ENCODE measurements around the gene ITSN2.
A peak's percentile ranks its signal among the peaks of the same experiment; 100 is the strongest.

ITSN2 gene

DNA sequence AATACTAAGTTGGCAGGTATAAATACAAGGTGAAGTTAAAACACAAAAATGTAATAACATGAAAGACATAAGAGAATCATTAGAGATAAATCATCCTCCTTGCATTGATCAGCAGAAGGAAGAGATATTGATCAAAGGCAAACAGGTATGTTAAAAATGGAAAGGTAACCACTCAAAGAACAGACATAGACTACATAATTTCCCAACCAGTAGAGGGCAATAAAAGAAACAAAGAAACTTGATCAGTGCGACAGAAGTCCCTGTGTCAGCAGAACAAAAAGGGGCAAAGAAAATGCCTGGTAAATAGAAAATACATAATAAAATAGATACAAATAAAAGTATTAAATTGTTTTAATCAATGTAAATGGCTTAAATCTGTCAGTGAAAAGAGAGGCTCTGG, 131.9 kb downstream of the ITSN2 start:
- Histone ChIP-seq H3K9ac (no peak overlapping the region), H4K20me1 (ENCODE audit: insufficient read depth) (no peaks in the 10 kb centered on the region), H3K27me3 (ENCODE audit: insufficient read depth, low read depth) (no peaks in the 10 kb centered on the region), H2AFZ (ENCODE audit: low read depth) (no peak overlapping the region), H3K27ac (no peak overlapping the region), H3K4me1 (ENCODE audit: low read depth, poor library complexity, severe bottlenecking) (peaks cover 6% of the 10 kb centered on the region), H3K79me2 (ENCODE audit: insufficient read depth, low read depth) (no peaks in the 10 kb centered on the region), H3K4me3 (IDR thresholded peaks at IDR 0.05; ENCODE audit: insufficient read depth, low read depth, low read length) (no peak overlapping the region), H3K4me2 (no peak overlapping the region), H3K36me3 (ENCODE audit: insufficient read depth) (no peaks in the 10 kb centered on the region)
- TF ChIP-seq, protein P1, sequence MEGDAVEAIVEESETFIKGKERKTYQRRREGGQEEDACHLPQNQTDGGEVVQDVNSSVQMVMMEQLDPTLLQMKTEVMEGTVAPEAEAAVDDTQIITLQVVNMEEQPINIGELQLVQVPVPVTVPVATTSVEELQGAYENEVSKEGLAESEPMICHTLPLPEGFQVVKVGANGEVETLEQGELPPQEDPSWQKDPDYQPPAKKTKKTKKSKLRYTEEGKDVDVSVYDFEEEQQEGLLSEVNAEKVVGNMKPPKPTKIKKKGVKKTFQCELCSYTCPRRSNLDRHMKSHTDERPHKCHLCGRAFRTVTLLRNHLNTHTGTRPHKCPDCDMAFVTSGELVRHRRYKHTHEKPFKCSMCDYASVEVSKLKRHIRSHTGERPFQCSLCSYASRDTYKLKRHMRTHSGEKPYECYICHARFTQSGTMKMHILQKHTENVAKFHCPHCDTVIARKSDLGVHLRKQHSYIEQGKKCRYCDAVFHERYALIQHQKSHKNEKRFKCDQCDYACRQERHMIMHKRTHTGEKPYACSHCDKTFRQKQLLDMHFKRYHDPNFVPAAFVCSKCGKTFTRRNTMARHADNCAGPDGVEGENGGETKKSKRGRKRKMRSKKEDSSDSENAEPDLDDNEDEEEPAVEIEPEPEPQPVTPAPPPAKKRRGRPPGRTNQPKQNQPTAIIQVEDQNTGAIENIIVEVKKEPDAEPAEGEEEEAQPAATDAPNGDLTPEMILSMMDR (conservative IDR thresholded peaks at IDR 0.05; ENCODE audit: low read depth, low read length): peak; percentile 59

DNA sequence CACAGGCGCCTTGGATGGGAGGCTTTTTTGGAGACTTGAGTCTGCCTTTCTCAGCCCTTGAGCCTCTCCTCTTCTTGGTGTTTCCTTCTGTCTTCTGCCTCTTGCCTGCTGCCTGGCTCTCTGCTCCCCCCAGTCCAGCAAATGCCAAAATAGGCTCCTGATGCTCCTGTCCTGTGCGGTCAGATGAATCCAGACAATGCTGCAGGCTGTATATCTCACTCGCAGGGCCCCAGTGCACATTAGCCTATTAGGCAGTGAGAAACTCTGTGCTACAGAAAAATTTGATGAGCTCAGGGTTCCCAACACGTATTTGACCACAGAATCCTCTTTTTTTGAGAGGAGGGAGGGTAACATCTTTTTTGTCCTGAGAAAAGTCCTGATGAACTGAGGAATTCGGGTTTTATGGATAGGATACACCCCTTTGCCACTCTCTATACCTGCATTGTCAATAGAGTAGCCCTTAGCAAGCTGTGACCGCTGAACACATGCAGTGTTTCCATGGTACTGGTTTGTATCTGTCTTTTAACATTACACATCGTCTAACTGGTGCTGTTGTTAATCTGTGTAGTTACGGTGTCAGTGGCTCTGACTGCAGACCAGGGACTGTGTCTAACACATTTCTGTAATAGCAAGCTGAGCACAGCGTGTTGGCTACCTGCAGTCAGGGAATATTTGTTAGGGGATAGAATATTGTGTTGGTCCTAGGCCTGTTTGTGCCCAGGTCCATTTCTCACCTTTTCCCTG, 134.7 kb downstream of the ITSN2 start:
- H3K4me3 ChIP-seq (IDR thresholded peaks at IDR 0.05; ENCODE audit: insufficient read depth, low read depth, low read length): no peak overlapping the region
- no peaks in the 10 kb centered on the region for H3K36me3 ChIP-seq (ENCODE audit: insufficient read depth)
- no peak overlapping the region for H2AFZ ChIP-seq (ENCODE audit: low read depth)
- no peak overlapping the region for H3K4me2 ChIP-seq
- peaks cover 6% of the 10 kb centered on the region for H3K4me1 ChIP-seq (ENCODE audit: low read depth, poor library complexity, severe bottlenecking)
- no peaks in the 10 kb centered on the region for H3K27me3 ChIP-seq (ENCODE audit: insufficient read depth, low read depth)
- no peaks in the 10 kb centered on the region for H4K20me1 ChIP-seq (ENCODE audit: insufficient read depth)
- no peak overlapping the region for H3K27ac ChIP-seq
- H3K9ac ChIP-seq: no peak overlapping the region
- no peaks in the 10 kb centered on the region for H3K79me2 ChIP-seq (ENCODE audit: insufficient read depth, low read depth)
- TF ChIP-seq, protein P1 (conservative IDR thresholded peaks at IDR 0.05; ENCODE audit: low read depth, low read length): no peak

DNA sequence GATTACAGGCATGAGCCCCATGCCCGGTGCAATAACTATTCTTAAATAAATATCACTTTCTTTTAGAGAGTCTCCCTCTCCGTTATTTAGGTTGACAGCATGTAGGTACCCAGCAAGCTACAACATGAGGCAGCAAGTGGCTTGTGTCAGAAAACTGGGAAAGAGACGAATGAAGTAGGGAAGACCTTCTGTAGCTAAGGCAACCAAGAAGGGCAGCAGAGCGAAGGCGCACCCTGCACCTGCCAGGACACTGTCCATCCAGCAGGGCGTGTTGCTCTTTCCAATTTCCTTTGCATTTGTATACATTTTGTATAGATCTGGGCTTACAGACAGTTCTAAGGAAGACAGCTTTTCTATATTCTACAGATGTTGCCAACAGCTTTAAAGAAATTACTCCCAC, 137.4 kb downstream of the ITSN2 start:
- no peak overlapping the region for H3K4me3 ChIP-seq (IDR thresholded peaks at IDR 0.05; ENCODE audit: insufficient read depth, low read depth, low read length)
- H3K79me2 ChIP-seq (ENCODE audit: insufficient read depth, low read depth): no peaks in the 10 kb centered on the region
- no peak overlapping the region for H3K4me2 ChIP-seq
- H2AFZ ChIP-seq (ENCODE audit: low read depth): no peak overlapping the region
- no peaks in the 10 kb centered on the region for H4K20me1 ChIP-seq (ENCODE audit: insufficient read depth)
- H3K27ac ChIP-seq: no peak overlapping the region
- H3K4me1 ChIP-seq (ENCODE audit: low read depth, poor library complexity, severe bottlenecking): no peaks in the 10 kb centered on the region
- no peak overlapping the region for H3K9ac ChIP-seq
- TF ChIP-seq, protein P1 (conservative IDR thresholded peaks at IDR 0.05; ENCODE audit: low read depth, low read length): no peak
- H3K36me3 ChIP-seq (ENCODE audit: insufficient read depth): no peaks in the 10 kb centered on the region
- no peaks in the 10 kb centered on the region for H3K27me3 ChIP-seq (ENCODE audit: insufficient read depth, low read depth)

DNA sequence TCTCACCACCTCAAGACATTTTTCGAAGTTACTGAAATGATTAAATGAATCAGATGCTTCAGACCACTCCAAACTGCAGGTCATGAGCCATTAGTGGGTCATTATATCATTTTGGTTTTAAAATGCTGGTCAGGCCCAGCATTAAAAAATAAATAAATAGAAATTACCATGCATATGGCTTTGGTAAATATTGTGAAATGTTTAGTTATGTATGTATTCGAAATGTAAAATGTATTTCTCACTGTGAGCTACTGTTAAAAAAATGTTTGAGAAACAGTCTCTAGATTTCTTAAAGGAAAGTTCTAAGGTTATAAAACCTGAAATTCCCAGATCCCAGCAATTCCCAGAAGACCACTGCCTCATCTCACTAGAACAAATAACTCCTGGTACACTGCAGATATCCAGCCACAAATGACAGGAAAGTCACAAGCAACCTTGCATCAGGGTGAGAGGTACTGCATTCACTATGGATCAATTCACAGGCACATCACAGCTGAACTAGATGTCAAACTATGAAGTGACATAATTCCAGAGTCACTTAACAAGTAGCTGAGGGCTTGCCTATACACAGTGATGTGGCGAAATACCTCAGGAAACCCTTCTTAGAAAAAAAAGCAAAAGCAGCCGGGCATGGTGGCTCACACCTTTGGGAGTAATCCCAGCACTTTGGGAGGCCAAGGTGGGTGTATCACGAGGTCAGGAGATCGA, 138.8 kb downstream of the ITSN2 start:
- H2AFZ ChIP-seq (ENCODE audit: low read depth): no peak overlapping the region
- H3K4me3 ChIP-seq (IDR thresholded peaks at IDR 0.05; ENCODE audit: insufficient read depth, low read depth, low read length): no peak overlapping the region
- no peak overlapping the region for H3K9ac ChIP-seq
- H3K79me2 ChIP-seq (ENCODE audit: insufficient read depth, low read depth): no peaks in the 10 kb centered on the region
- no peaks in the 10 kb centered on the region for H4K20me1 ChIP-seq (ENCODE audit: insufficient read depth)
- no peaks in the 10 kb centered on the region for H3K27me3 ChIP-seq (ENCODE audit: insufficient read depth, low read depth)
- no peak overlapping the region for H3K27ac ChIP-seq
- TF ChIP-seq, protein P1 (conservative IDR thresholded peaks at IDR 0.05; ENCODE audit: low read depth, low read length): no peak
- H3K4me1 ChIP-seq (ENCODE audit: low read depth, poor library complexity, severe bottlenecking): no peaks in the 10 kb centered on the region
- H3K4me2 ChIP-seq: no peak overlapping the region
- H3K36me3 ChIP-seq (ENCODE audit: insufficient read depth): no peaks in the 10 kb centered on the region

Data from KMS-11 (cell line).